HEK293T (cell line): ENCODE data around the gene MPPED1.

Source experiments
- BHLHE40 ChIP-seq: fragments of 450-650 bp; IDR thresholded peaks from 2 replicates; pipeline ENCODE4 v1.6.1; 2016; ENCODE audit warnings: mild to moderate bottlenecking, moderate library complexity, borderline replicate concordance
- ELF4 ChIP-seq: fragments of 450-650 bp; IDR thresholded peaks from 2 replicates; pipeline ENCODE4 v1.6.1; 2017; ENCODE audit warnings: antibody characterized with exemption
- FOXA1 ChIP-seq: fragments of 450-650 bp; IDR thresholded peaks from 2 replicates; pipeline ENCODE4 v1.6.1; 2016; ENCODE audit warnings: mild to moderate bottlenecking
- FOXK2 ChIP-seq: fragments of 450-650 bp; IDR thresholded peaks from 2 replicates; pipeline ENCODE4 v1.6.1; 2016; ENCODE audit warnings: mild to moderate bottlenecking
- FOXM1 ChIP-seq: fragments of 450-650 bp; IDR thresholded peaks from 2 replicates; pipeline ENCODE4 v1.6.1; 2017; ENCODE audit warnings: mild to moderate bottlenecking, borderline replicate concordance
- HDGF ChIP-seq: fragments of 450-650 bp; IDR thresholded peaks from 2 replicates; pipeline ENCODE4 v1.6.1; 2017; ENCODE audit warnings: antibody characterized with exemption, borderline replicate concordance
- SP1 ChIP-seq: fragments of 450-650 bp; IDR thresholded peaks from 2 replicates; pipeline ENCODE4 v1.6.1; 2017
- SUZ12 ChIP-seq: fragments of 450-650 bp; IDR thresholded peaks from 2 replicates; pipeline ENCODE4 v1.6.1; 2016; ENCODE audit warnings: mild to moderate bottlenecking
- ZNF384 ChIP-seq: fragments of 450-650 bp; IDR thresholded peaks from 2 replicates; pipeline ENCODE4 v1.6.1; 2016
- TF ChIP-seq, protein P1 (sequence below): fragments of 450-650 bp; IDR thresholded peaks from 2 replicates; pipeline ENCODE4 v1.6.1; 2016

DNA sequence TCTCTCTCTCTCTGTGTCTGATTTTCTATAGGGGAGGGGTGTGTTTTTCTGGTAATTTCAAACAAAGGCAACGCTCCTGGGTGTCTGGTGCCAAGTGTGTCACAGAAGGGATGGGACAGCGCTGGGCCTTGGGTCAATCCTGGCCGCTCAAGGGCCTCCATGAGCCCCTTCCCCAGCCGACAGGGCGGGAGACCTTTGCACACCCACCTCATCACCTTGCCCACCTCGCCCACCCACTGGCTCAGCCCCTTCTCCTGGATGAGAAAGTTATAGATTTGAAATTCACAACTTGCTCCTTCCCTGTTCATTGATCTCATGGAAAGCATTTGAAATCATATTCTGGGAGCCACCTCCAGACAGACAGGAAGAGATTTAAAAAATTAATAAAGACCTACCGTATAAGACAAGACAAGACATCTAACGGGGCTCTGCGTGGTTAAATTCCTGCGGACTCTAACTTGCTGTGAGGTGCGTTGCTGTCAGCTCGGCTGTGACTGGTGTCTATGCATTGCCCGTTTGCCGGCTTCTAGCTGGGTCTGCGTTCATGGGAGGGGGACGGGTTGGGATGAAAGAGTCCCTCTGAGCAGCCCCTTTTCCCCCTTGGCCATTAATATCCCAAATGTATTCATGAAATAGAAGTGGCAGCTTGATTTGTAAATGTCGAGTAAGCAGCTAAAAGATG lies 27.0 kb downstream of the MPPED1 start:
- TF ChIP-seq FOXK2 (no peak), FOXA1 (no peak), SP1 (no peak), BHLHE40 (no peak), FOXM1 (no peak), SUZ12 (no peak), ZNF384 (no peak), HDGF (no peak), ELF4 (no peak)
- TF ChIP-seq, protein P1, sequence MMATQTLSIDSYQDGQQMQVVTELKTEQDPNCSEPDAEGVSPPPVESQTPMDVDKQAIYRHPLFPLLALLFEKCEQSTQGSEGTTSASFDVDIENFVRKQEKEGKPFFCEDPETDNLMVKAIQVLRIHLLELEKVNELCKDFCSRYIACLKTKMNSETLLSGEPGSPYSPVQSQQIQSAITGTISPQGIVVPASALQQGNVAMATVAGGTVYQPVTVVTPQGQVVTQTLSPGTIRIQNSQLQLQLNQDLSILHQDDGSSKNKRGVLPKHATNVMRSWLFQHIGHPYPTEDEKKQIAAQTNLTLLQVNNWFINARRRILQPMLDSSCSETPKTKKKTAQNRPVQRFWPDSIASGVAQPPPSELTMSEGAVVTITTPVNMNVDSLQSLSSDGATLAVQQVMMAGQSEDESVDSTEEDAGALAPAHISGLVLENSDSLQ: no peak
